NCI-H774 (cell line): ENCODE results near the gene PDZRN3.

ENCODE experiments used
- DNase-seq: peaks from one replicate; lab custom pipeline; 2025; lab: John Stamatoyannopoulos, UW

PDZRN3 gene

DNA sequence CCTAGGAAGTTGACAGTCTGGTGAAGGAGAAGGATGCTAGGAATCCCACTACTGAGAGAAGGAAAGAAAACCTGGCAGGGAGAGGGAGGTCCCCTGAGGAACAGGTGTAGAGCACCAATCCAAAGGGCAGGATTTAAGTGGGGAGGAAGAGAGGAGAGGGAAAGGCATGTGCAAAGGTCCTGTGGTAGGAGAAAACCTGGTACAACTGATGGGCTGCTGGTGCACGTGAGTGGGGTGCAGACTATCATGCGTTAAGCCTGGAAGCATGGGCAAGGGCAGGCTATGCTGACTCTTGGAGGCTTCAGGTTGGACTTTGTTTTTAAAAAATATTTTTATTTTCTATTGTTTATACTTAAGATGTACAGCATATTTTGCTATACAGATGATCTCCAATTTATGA is 209.6 kb downstream of the PDZRN3 start:
- DNase-seq = no peak

DNA sequence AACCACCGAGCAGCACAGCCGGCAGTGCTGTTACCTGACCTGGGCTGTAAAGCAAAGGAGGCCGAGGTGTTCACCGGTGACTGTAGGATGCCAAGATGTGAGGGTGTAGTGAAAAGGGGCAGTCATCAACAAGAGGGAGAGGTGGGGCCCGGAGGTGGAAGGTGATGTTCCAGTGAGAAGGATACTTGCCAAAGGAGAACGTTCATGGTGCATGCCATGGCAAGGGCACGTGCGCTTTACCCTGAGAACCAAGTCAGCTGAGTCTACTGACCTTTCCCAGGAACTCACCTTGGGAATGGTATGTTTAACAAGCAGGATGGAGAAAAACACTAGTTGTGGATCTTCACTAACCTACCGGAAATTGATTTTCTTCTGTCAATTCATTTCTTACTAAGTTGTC is 211.1 kb downstream of the PDZRN3 start:
- no peak for DNase-seq

DNA sequence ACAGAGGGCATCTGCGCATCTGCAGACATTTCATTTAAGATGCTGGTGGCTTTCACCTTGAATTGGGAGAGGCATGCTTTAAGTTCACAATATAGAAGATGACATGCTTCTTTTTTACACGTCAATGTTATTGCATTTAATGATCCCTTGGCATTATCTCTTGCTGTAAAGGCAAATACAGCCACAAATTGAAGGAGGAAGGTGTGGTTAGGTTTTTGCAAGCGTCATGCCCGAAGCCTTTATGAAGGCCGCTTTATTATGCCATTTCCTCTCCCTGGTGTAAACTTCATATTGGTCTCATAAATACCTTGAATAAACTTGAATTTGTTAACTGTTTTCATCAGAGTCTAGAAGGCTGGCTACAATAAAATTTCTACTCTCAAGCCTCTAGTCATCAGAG is 212.7 kb downstream of the PDZRN3 start:
- DNase-seq = no peak

DNA sequence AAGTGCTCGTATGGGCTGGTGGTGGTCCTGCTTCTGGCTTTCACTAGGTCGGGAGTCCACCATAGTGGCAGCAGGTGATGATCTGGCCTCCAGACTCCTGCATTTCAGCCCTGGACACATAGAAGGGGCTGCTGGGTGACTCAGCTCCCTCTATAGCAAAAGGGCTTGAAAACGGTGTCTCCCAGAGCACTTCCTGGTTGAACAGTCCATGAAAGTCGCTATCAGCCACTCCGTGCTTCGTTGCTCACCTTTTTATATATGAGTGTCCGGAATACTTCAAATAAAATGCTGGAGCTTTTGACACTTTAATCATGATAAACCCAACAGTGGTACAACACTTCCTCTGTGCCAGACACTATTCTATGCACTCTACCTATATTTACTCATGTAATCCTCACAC is 213.2 kb downstream of the PDZRN3 start:
- DNase-seq = no peak

DNA sequence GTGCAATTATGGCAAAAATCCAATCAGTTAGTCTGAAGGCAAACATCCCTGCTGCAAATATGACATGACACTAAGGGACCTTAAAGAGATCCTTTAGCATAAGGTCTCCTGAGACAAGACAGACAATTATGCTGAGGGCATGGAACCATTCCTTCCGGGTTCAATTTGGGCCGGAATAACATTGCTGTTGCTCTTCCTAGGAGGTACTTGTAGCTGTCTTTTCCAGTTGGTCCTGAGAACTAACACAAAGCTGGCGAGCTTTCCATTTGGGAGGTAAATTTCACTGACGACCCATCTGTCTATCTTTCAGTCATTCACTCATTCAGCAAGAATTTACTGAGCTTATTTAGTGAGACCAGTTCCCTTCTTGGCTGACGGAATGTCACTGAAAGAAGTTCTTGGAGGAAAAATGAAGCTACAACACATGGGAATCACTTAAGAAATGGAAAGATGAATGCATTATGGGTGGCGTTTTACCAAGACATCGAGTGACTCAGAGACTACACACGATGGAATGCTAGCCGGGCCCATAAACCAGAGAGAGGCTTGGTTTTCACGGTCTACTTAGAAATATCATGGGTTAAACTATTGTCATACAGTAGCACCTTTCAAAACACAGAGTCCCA is 215.5 kb downstream of the PDZRN3 start:
- DNase-seq = no peak

DNA sequence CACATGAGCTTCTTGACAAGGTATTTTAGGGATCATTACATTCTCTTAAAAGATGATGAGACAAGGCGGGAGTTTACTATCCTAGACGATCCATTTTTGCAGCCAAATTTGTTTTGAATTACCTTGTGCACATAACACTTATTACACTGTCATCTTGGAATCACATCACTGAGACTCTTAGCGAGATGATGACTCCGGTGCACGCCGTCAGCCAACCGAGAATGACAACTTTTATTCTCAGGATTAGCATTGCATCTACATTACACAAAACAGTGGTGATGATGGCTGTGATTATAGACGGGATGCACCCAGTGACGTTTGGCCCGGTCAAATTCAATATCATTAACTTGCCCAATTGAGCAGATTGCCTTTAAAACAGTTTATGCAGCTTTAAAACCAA is 216.1 kb downstream of the PDZRN3 start:
- DNase-seq = no peak

DNA sequence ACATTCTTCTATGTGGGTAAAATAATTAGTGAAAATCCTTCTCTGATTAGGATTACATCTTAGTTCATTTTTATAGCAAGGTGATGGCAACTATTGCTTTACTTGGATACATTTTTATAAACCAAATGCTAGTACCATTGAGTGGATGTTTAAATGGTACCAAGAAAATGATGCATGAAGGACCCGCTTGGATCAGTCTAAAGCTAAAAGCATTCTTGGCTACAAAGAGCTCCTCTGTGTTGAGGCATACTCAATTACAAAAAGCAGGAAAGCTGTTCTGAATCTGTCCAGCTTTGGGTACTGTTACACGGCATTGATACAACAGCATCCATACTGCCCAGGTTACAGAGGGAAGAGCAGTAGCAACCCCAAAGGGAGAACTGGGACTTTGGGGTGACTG is 217.2 kb downstream of the PDZRN3 start:
- no peak for DNase-seq

DNA sequence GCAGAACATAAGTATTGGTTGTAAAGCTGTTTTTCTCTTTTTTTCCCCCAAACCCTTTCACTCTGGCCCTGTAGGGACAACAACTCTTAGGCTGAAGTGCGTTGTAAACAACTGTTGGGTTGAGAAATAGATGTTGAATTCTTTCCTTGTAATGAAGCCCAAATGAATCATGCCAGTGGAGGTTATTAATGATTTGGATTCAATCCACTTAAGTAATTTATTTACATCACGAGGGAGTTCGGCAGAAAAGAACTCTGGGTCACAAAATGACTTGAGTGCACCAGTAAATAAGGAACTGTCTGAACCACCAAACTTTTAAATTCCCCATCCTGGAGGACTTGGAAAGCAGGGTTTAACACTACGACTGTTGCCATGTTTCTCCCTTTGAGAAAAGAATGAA is 218.9 kb downstream of the PDZRN3 start:
- DNase-seq = no peak

DNA sequence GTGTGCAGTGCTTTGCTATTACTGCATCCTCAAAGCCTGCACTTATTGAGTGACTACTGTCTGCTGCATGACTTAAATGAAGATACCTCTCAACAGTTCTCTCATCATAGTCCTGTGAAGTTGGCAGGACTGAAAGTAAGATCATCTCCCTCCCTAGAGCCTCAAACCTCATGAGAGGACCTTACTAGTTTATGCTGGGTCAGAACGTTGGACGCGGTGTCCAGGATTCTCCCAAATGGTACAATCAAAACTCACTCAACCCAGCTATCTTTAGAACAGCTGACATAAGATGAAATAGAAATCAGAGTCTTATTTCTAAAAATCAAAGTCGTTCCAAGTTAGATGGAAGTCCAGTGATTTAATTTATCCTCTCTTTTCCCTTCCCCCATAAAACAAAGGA is 219.7 kb downstream of the PDZRN3 start:
- no peak for DNase-seq

DNA sequence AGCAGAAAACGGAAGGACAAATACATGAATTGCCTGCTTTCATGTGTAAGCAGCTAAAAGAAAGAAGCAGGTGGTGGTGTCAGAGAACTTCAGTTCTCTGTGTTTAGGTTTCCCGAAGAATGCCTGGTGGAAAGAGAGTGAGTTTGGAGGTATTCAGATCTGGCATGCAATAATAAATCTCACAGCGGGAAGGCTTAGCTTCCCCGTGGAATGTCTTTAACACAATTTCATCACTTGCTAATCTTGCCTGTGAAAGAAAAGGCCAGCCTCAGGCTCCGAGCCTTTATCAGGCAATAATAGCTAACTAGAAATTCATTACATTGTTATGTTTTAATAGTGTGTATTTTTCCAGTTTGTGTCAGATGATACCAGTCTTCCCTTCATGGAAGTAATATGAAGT is 220.3 kb downstream of the PDZRN3 start:
- no peak for DNase-seq

DNA sequence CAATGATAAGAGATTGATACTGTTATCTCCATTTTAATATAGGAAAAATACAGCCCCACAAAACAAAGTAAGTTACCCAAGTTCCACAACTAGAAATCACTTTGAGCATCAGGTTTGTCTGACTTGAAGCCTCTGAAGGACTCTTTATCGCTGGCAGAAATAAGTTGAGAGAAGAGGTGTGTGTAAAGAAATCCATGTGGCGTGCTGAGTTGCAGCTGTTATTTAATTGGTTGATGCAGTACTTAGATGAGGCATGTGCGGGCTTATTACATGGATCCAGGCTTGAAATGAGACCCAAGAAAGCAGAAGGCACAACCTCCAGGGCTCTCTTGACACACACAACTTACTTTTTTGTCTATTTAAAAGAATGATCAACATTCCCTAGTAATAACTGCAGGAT is 221.3 kb downstream of the PDZRN3 start:
- DNase-seq = no peak

DNA sequence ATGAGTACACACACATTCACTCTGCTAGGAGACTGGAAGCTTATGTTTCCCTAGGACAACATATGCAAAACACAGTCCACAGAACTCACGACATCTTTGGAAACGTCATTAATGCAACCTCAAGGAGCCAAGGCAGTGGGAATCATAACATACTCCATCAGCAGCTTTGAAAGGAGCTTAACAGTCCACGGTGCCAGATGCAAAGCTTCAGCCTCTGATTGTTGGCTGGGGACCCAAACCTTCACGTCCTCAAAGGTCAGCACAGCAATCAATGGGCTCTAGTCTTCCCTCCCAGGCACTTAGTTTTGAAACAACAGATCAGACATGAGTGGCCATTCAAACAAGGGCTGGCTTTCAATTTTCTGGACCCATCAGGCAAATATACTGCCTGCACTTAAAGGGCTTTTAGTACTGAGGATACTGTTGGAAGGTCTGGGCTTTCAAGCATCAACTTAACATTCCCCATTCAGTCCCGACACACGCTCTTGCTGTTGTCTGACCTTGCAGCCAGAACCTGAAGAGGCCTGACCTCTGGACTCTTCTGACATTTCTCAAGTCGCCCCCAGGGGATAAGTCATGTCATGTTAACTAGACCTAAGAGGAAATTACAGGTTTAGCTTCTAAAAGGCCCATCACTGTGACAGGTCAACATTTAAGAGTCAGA is 223.0 kb downstream of the PDZRN3 start:
- no peak for DNase-seq

DNA sequence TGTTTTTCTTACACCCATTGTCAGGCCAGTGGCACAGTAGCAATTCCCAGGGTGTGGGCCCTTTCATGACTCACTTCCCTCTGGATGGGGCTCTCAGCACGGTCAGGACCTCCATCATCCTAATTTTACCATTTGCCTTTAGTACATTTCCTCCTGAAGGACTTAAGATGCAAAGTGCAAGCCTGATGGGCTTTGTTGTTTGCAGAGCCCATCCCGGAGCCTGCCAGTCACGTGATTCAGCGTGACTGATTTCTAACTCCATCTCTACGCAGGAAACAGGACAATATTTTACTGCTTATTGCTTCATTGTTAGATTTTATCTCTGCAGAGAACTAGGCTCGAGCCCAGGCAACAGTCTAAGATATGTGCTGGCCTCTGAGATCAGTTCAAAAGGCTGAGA is 223.7 kb downstream of the PDZRN3 start:
- DNase-seq = no peak

DNA sequence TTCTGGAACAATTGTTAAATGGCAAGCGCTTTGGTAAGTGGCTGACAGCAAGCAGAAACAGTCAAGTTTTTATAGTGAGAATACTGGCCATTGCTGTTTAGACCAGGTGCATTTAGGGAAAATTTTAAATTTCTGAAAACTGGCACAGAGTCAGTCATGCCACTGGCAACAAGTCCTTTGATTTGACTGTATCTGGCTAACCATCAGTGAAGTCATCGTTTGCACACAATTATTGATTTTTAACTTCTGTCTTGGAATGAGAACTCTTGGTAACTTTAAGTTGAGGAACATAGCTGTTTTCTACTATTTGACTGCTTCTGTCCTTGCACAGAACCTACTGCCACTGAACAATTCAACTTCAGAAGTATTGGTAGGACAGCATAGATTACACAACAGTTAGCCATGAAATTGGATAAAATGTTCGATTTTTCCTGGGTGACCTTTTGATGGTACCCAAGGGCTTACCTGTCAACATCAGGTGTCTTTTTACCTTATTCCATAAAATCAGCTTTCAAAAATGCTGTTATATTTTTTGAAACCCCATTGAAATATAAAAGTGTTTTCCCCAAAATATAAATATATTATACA is 225.0 kb downstream of the PDZRN3 start:
- no peak for DNase-seq

DNA sequence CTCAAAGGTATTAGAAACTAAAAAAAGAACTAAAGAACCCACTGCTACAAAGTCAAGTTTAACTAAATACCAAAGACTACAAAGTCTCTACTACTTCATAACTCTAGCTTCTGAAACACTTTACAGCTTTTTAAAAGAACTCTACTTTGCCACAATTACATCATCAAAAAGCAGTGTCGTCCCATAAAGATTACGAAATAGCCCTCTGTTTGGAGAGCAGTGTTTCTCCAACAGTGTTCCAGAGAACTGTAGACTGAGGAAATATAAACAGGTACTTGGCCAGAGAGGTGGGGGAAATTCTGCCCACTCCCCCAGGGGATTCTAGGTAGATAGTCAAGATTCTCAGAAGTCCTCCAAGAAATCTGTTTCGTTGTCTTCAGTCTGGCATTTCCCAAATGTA is 225.6 kb downstream of the PDZRN3 start:
- no peak for DNase-seq

DNA sequence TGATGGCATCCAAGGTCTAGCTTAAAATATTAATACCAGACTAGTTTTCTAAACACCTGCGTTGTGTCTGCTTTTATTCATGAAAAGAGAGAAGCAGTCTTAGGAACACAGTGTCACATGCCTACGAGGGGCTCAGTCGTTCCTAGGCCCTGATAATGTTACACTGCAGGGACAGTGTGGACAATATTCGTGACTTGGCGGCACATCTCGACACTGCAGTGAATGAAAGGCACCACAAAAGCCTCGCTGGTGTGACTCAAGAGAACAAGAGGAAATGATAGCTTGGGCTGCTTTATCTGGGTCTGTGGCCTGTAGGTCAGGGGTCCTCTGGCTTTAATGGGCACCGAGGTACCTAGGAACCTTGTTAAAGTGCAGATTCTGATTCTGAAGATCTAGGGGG is 226.7 kb downstream of the PDZRN3 start:
- DNase-seq = no peak

DNA sequence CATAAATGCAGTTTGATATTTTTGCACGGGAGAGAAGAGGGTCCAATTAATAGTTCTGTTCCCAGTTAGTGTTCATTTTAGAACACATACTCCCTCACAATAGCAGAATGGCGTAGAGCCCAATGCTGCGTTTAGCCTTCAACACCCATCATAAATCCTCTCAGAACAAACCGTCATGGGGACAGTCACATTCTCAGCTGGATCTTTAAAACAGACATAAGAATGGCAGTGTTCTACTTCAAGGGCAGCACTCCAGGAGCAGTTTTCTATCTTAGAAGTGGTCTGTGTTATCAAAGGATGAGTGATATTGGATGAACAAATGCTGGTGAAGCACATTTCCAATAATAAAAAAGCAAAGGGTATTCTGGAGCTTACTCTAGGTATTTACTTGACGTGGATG is 230.5 kb downstream of the PDZRN3 start:
- no peak for DNase-seq

DNA sequence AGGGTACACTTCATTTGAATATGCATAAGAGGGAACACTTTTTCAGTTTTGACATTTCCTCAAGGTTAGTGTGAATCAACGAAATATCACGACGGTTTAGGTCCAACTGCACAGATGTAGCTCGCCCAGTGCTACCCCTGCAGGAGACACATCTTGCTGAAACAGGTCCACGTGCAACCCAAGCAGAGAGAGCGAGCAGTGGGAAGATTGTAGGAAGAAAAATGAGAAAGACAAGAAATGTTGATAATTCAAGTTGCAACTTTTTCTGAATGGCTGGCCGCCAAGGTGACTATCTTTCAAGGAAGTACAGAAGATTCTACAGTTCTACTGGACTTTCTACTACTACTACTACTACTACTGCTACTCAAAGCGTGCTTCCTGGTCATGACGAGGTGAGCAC is 231.7 kb downstream of the PDZRN3 start:
- DNase-seq = no peak

DNA sequence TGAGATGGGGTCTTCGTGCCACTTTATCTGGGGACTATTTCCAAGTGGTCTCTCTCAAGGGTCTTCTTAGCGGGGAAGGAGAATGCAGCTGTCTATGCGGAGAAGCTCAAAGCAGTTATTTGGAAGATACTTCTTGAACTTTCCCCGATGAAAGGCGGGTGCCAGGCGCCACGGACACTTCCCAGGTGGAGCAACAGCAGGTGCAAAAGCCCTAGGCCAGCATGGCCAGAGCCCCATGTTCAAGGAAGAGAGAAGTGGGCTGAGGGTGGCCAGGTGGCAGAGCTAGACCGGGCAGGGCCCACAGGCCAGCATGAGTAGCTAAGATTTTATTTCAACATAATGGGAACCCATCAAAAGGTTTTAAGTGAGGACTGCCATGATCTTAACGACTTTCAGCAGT is 232.8 kb downstream of the PDZRN3 start:
- no peak for DNase-seq

DNA sequence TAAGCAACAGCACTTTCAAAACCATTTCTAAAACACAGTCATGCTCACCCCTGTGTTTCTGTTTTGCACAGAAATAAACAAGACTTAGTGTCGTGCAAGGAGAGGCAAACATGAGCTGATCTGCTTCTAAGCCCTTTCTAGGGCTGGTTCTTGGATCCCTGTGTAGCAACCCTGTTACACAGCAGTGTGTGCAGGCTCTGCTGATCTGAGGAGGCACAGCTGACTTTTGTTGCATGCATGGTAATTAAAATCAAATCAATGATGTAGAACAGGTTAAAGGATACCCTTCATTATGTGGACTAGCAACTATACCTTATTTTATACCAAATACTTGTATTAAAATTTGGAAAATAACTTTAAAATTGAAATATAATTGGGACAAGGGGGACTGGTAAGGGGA is 234.8 kb downstream of the PDZRN3 start:
- no peak for DNase-seq

DNA sequence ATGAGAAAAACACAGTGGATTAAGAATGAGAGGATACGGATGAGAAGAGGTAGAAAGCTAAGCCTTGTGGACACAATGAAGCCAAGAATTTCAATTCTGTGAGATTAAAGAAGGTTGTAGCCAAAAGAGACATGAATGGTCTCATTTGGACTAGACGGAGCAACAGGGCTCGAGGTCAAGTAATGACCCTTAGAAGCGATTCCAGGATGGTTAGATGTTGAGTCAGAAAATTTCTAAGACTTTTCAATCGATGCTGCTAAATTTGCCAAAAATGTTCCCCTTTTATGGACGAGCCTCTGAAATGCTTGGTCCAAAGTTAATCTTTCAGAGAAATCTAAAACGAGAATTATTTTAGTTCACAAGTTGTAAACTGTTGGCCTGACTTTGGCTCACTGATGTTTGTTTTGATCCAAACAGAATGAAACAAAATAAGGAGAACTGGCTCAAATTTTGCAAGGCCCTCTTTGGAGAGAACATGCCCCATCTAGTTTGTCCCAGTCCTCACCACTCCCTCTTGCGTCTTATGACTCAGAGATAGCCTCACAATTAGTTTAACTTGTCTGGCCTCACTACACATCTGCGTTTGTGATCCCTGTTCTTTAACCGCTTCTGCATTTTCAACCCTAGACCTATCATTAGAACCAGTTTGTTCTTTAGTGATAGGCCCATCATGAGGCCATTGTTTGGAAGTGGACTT is 235.5 kb downstream of the PDZRN3 start:
- DNase-seq = no peak

DNA sequence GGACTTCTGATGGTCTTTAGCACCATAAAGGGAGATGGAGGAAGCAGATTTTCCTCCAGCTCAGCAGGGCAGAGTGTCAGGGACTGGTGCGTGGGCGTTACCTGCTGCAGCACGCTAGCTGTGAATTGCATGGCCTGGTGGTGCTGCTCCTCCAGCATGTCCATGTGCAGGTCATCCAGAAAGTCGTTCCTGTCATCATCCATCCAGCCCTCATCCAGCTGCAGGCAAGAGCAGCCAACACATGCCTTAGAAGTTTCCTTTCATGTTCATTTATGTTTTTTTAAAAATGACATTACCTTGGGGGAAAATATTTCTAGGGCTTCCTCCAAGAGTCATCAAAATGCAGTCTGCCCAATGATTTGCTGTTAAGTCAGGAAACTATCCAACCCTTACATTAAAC is 239.2 kb downstream of the PDZRN3 start:
- no peak for DNase-seq
